ENCODE results near the gene IFI44.
A peak's percentile ranks its signal among the peaks of the same experiment; 100 is the strongest.

Gene IFI44

GRCh38 chr1:78607944-78608343 lies 41.7 kb upstream of the IFI44 start:
- no peak for DNase-seq (ENCODE audit: low read depth)

GRCh38 chr1:78617615-78618026 lies 32.0 kb upstream of the IFI44 start:
- no peak overlapping the region for H3K4me3 ChIP-seq (ENCODE audit: low read depth, low read length)
- DNase-seq (ENCODE audit: low read depth), result peak; percentile 89
- peak; percentile 77 for TF ChIP-seq CTCF (IDR thresholded peaks at IDR 0.05; ENCODE audit: insufficient read depth, low read depth, low read length, missing control alignments)

More at GRCh38 chr1:78607944-78608343, 41.7 kb upstream of the IFI44 start:
- H3K4me3 ChIP-seq (ENCODE audit: low read depth, low read length), result no peak overlapping the region
- no peak for TF ChIP-seq CTCF (IDR thresholded peaks at IDR 0.05; ENCODE audit: insufficient read depth, low read depth, low read length, missing control alignments)

- no peak for TF ChIP-seq CTCF (IDR thresholded peaks at IDR 0.05; ENCODE audit: insufficient read depth, low read depth, low read length, missing control alignments)
- no peak for DNase-seq (ENCODE audit: low read depth)
- H3K4me3 ChIP-seq (ENCODE audit: low read depth, low read length), result no peak overlapping the region
These were observed 30.6 kb upstream of the IFI44 start for GRCh38 chr1:78619032-78619431.

- H3K4me3 ChIP-seq (ENCODE audit: low read depth, low read length), result peak overlapping the region; percentile 98; the same call in 1 of the 2 replicates
- no peak for TF ChIP-seq CTCF (IDR thresholded peaks at IDR 0.05; ENCODE audit: insufficient read depth, low read depth, low read length, missing control alignments)
- DNase-seq (ENCODE audit: low read depth), result no peak
These were observed 30.2 kb upstream of the IFI44 start for GRCh38 chr1:78619446-78619802.

- peak; percentile 86 for DNase-seq (ENCODE audit: low read depth)
- TF ChIP-seq CTCF (IDR thresholded peaks at IDR 0.05; ENCODE audit: insufficient read depth, low read depth, low read length, missing control alignments), result no peak
- H3K4me3 ChIP-seq (ENCODE audit: low read depth, low read length), result peak within 1 kb of the TSS; percentile 98
These were observed 29.6 kb upstream of the IFI44 start, which contains the start of gene IFI44L for GRCh38 chr1:78619803-78620579. Gene IFI44L, plus strand, starts transcription at chr1:78620448. Its CDS starts 7,468 bp downstream, at chr1:78627916.

- TF ChIP-seq CTCF (IDR thresholded peaks at IDR 0.05; ENCODE audit: insufficient read depth, low read depth, low read length, missing control alignments), result no peak
- peak; percentile 43 for DNase-seq (ENCODE audit: low read depth)
- peak overlapping the region; percentile 98 for H3K4me3 ChIP-seq (ENCODE audit: low read depth, low read length)
These were observed 29.0 kb upstream of the IFI44 start for GRCh38 chr1:78620666-78621065.

GRCh38 chr1:78622548-78622947 lies 27.1 kb upstream of the IFI44 start:
- peak; percentile 51 for DNase-seq (ENCODE audit: low read depth)
- H3K4me3 ChIP-seq (ENCODE audit: low read depth, low read length), result peak overlapping the region; percentile 98
- no peak for TF ChIP-seq CTCF (IDR thresholded peaks at IDR 0.05; ENCODE audit: insufficient read depth, low read depth, low read length, missing control alignments)

Data from GM12865 (cell line).